Prostate gland (tissue), 2 donors: ENCODE data around the gene COL24A1. TPM values are rescaled to one million over a fixed set of nuclear protein-coding genes. Genes with fewer than 3 reads are reported as not detected.

Experiments used
- DNase-seq: peaks from one replicate; pipeline ENCODE4 v3.0.0-alpha.2; 2019; ENCODE audit warnings: low spot score
- H3K27ac ChIP-seq, 2 donors: fragments of 200-600 bp; sonication (generic); 2 replicates each; pipeline ENCODE4 v1.5.1; 2017 to 2019
- H3K27me3 ChIP-seq: fragments of 200-600 bp; sonication (generic); replicated peaks from 2 replicates; pipeline ENCODE4 v1.5.1; 2019; ENCODE audit not compliant: insufficient read depth
- H3K36me3 ChIP-seq, 2 donors: fragments of 200-600 bp; sonication (generic); 1 replicate in 1 of 2; 2 replicates in 1 of 2; pipeline versions ENCODE4 v1.5.1 to v1.8.1; 2017 to 2019
- H3K4me1 ChIP-seq: fragments of 200-600 bp; sonication (generic); replicated peaks from 2 replicates; pipeline ENCODE4 v1.5.1; 2019
- H3K4me3 ChIP-seq, 2 donors: fragments of 200-600 bp; sonication (generic); 2 replicates each; pipeline ENCODE4 v1.5.1; 2017 to 2019
- H3K9me3 ChIP-seq: fragments of 200-600 bp; sonication (generic); 2 replicates; pipeline ENCODE4 v1.5.1; 2017
- POLR2A ChIP-seq: fragments of 450-650 bp; IDR thresholded peaks from one replicate; pipeline ENCODE4 v1.6.1; 2016; ENCODE audit warnings: antibody characterized with exemption, mild to moderate bottlenecking
- POLR2AphosphoS5 ChIP-seq: sonication (generic); formaldehyde crosslinking; IDR thresholded peaks from one replicate; pipeline ENCODE4 v1.6.1; 2017; ENCODE audit warnings: antibody characterized with exemption
- WGBS: methylation state at CpG from one replicate; pipeline ENCODE4 v1.1.5; 2018; 5-methylcytosine and 5-hydroxymethylcytosine counted together
- intact Hi-C: fragments of 100-400 bp; cut with DNase I; formaldehyde crosslinking; loops from one replicate; pipeline ENCODE4 v1.14.2; 2022
- total RNA-seq, 2 donors: library from RNA; depleted of rRNA; stranded (reverse); fragments of >200 nt; gene quantifications; one replicate each; pipeline ENCODE4 v1.1.0, GENCODE V29; 2016
- TF ChIP-seq, protein P1 (sequence below), 4 experiments: fragments of 200-600 bp in 2 of 4; fragments of 450-650 bp in 2 of 4; sonication (generic) in 2 of 4; IDR thresholded peaks; 1 replicate in 3 of 4; 2 replicates in 1 of 4; pipeline ENCODE4 v1.5.1; 2016 to 2019; ENCODE audit warnings: antibody characterized with exemption in 4 of 4, mild to moderate bottlenecking in 2 of 4, moderate library complexity in 2 of 4

The COL24A1 gene
- under 1 TPM; 0.28 to 0.32 TPM for total RNA-seq

GRCh38 chr1:86156566-86157455 lies at the start of gene COL24A1:
TSS of gene COL24A1 (minus strand) at chr1:86156772. CDS start at chr1:86156396, 376 bp downstream.
- H3K27me3 ChIP-seq, result peaks cover 3% of the 10 kb centered on the region
- H3K4me3 ChIP-seq, result peak within 1 kb of the TSS; percentile 15 to 21
- H3K36me3 ChIP-seq, result no peaks in the 10 kb centered on the region
- no peak within 1 kb of the TSS for H3K27ac ChIP-seq
- WGBS, result 10% methylated on average over 52 of the region's 52 CpGs
- no peaks in the 10 kb centered on the region for H3K4me1 ChIP-seq
- peak; percentile 29 for DNase-seq
- intact Hi-C loops, result no loop called here
- TF ChIP-seq, protein P1, sequence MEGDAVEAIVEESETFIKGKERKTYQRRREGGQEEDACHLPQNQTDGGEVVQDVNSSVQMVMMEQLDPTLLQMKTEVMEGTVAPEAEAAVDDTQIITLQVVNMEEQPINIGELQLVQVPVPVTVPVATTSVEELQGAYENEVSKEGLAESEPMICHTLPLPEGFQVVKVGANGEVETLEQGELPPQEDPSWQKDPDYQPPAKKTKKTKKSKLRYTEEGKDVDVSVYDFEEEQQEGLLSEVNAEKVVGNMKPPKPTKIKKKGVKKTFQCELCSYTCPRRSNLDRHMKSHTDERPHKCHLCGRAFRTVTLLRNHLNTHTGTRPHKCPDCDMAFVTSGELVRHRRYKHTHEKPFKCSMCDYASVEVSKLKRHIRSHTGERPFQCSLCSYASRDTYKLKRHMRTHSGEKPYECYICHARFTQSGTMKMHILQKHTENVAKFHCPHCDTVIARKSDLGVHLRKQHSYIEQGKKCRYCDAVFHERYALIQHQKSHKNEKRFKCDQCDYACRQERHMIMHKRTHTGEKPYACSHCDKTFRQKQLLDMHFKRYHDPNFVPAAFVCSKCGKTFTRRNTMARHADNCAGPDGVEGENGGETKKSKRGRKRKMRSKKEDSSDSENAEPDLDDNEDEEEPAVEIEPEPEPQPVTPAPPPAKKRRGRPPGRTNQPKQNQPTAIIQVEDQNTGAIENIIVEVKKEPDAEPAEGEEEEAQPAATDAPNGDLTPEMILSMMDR (IDR thresholded peaks at IDR 0.05), result no peak
- TF ChIP-seq POLR2A (no peak), POLR2AphosphoS5 (no peak)
- no peaks in the 10 kb centered on the region for H3K9me3 ChIP-seq

DNA sequence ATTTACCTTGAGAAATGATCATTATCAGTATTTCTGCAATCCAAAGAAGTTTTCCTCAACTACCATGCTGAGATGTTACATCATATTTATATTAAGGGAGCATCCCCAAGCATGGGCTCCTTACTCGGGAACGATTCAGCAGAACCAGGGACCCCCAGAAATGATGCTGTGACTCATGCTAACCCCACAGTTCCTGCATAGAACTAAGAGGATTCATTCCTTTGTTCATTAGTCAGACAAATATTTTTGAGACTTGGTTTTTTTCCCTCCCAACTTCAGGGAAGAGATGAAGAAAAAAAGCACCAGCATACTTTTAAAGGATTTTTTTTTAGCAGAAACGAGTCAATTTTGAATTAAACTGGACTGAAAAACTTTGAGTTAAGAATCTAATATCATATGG lies 49.2 kb upstream of the COL24A1 start:
- H3K27ac ChIP-seq, result no peak overlapping the region
- H3K4me3 ChIP-seq, result no peak overlapping the region
- TF ChIP-seq POLR2A (no peak), POLR2AphosphoS5 (no peak)
- TF ChIP-seq, protein P1 (IDR thresholded peaks at IDR 0.05), result no peak
- no peak for DNase-seq
- no peaks in the 10 kb centered on the region for H3K36me3 ChIP-seq
- WGBS, result 82% methylated on average over 3 of the region's 3 CpGs
- intact Hi-C loops, result no loop called here
- H3K9me3 ChIP-seq, result no peaks in the 10 kb centered on the region
- no peaks in the 10 kb centered on the region for H3K4me1 ChIP-seq
- H3K27me3 ChIP-seq, result no peaks in the 10 kb centered on the region

- Histone ChIP-seq H3K27me3 (no peaks in the 10 kb centered on the region), H3K9me3 (no peaks in the 10 kb centered on the region), H3K4me1 (no peaks in the 10 kb centered on the region), H3K27ac (no peak overlapping the region), H3K36me3 (no peaks in the 10 kb centered on the region), H3K4me3 (no peak overlapping the region)
- no peak for DNase-seq
- WGBS, result 83% methylated on average over 4 of the region's 4 CpGs
- intact Hi-C loops, result no loop called here
- no peak for TF ChIP-seq POLR2AphosphoS5
- no peak for TF ChIP-seq POLR2A
Measured at GRCh38 chr1:86202552-86203340, 46.2 kb upstream of the COL24A1 start.

- intact Hi-C loops, result no loop called here
- Histone ChIP-seq H3K9me3 (no peaks in the 10 kb centered on the region), H3K27me3 (no peaks in the 10 kb centered on the region), H3K4me1 (no peaks in the 10 kb centered on the region), H3K36me3 (no peaks in the 10 kb centered on the region), H3K27ac (no peak overlapping the region), H3K4me3 (no peak overlapping the region)
- no peak for DNase-seq
- TF ChIP-seq POLR2AphosphoS5 (no peak), POLR2A (no peak)
- TF ChIP-seq, protein P1 (IDR thresholded peaks at IDR 0.05), result no peak
- 48% methylated on average over 2 of the region's 2 CpGs for WGBS
Measured at GRCh38 chr1:86201311-86201710, 44.7 kb upstream of the COL24A1 start.

GRCh38 chr1:86200901-86201300 lies 44.3 kb upstream of the COL24A1 start:
- Histone ChIP-seq H3K4me1 (no peaks in the 10 kb centered on the region), H3K4me3 (no peak overlapping the region), H3K9me3 (no peaks in the 10 kb centered on the region), H3K27me3 (no peaks in the 10 kb centered on the region), H3K27ac (no peak overlapping the region), H3K36me3 (no peaks in the 10 kb centered on the region)
- TF ChIP-seq, protein P1 (IDR thresholded peaks at IDR 0.05), result no peak
- TF ChIP-seq POLR2A (no peak), POLR2AphosphoS5 (no peak)
- 33% methylated on average over 8 of the region's 8 CpGs for WGBS
- no peak for DNase-seq
- intact Hi-C loops, result no loop called here
